CD4-positive, alpha-beta T cell treated with Interleukin-1 beta for 1 hour (primary cell): ENCODE results near the gene ISOC1.

ENCODE experiments used
- DNase-seq, 2 donors: peaks; one replicate each; pipeline ENCODE4 v3.0.0-alpha.2; 2020 to 2022

ISOC1 gene

GRCh38 chr5:129094087-129094923, at the start of gene ISOC1:
Gene ISOC1 (plus strand): TSS chr5:129094749. CDS start chr5:129094767, 18 bp downstream.
- peak; percentile 92 for DNase-seq

GRCh38 chr5:129046151-129046550, 48.4 kb upstream of the ISOC1 start:
- no peak for DNase-seq

DNA sequence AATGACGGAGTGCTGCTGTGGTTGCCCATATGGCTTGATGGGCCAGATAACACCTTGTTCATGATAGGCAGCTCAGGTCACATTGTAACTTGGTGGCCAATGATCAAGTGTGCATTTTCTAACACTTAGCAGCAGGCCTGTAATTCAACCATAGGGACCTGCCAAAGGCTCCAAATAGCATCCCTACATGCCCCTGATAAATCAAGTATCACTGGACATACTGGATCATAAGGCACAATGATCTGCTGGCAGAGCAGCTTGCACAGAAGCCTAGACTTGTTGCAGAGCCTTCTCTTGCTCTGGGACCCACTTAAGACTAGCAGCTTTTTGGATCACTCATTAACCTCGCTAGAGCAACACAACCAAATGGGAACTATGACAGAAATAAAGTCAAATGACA, 46.0 kb upstream of the ISOC1 start:
- no peak for DNase-seq

GRCh38 chr5:129049126-129049799, 45.3 kb upstream of the ISOC1 start:
- DNase-seq = no peak

DNA sequence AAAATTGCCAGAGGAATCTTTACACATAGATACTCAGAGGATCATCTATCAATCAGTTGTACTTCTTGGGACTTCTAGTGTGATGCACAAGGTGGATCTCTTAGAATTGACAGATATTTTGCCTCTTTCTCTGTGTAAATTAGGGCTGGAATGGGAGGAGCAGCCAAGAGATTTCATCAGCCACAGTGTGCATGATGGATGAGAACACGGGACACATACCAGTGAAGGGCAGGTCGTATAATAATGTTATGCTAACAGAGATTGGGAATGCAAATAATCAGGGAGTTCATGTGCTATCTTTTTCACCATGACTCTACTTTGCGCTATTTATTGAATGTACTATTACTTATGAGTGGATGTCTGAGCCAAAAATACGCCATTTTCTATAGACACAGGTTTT, 43.3 kb upstream of the ISOC1 start:
- DNase-seq = no peak

DNA sequence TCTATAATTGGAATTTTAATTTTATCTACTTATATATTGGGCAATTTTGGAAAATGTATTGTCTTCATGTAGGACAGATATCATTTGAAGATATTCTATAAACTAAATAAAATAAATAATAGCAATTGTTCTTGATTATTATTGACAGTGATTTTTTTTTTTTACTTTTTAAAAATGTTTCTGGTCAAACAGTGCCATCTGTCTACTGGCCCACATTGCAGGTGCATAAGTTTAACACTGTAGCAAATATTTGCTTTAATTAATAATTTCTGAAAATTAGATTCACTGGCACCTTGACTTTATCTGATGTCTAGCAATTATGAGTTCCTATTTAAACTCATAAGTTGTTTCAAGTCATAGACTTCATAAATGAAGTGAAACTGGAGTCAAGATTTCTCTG, 41.1 kb upstream of the ISOC1 start:
- no peak for DNase-seq

DNA sequence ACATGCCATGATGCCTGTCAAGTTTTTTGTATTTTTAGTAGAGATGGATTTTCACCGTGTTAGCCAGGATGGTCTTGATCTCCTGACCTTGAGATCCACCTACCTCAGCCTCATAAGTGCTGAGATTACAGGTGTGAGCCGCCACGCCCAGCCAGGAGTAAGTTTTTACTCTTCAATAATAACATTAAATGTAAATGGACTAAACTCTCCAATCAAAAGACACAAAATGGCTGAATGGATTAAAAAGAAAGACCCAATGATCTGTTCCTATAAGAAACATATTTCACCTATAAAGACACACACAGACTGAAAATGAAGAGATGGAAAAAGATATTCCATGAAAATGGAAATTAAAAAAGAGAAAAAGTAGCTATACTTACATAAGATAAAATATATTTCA, 37.2 kb upstream of the ISOC1 start:
- DNase-seq = no peak

DNA sequence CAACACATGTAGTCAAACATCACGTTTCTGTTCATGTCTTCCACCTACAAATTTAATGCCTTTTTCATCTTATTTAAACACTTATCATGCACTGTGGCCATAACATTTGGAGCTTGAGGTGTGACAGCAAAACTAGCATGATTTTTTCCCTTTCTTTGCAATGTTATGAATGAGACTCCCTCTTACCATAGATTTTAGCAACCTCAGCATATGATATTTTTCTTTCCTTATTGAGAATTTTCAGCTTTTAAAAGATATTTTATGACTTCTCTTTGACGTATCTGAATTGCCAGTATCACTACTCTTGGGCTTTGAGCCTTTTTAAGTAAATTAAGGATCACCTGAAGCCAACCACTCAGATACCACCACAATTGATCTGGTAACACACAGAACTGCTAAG, 32.7 kb upstream of the ISOC1 start:
- no peak for DNase-seq

DNA sequence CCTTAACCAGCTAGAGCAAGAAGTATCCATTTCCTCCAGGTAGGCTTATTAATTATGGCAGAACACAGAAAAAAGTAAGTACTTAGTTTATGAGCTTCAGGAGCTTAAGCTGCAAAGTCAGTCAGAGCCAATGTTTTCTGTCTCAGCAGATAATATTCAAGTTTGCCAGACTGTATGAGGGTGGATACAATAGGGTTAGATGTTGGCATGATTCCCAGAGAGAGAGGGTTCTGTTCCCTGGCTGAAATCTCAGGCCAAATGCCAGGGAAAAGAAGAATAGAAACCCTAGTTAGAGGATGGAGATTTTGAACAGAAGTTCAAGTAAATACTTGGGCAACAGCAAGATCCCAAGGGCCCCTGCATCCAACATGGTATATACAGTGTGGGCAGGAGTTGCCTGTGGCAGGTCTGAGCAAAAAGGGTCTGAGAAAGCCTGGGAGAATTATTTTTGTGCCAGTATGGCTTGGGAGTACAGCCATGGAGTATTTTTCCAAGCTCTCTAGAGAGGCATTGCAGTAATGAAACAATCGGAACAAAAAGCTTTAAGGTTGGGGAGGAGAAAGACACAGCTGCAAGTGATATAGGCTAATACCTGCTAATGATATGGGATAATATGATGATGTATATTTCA, 31.0 kb upstream of the ISOC1 start:
- no peak for DNase-seq

- DNase-seq = no peak
These were observed 28.8 kb upstream of the ISOC1 start for GRCh38 chr5:129065721-129066120.

DNA sequence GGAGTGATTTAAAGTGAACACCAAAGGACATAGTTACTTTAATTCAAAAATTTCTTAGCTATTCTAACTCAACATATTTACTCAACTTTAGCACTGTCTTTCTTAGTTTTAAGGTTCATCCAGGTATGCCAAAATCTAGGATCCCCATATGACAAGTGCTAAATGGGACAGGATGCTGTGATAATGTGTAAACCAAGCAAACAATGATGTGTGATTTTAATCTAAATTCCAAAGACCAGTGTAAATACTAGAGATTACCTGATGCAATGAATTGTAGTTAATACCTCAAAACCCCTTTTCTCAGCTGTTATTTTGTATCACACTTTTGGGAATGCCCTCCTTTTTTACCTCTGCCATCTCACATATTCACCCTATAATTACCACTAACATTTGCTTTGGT, 26.8 kb upstream of the ISOC1 start:
- DNase-seq = no peak

DNA sequence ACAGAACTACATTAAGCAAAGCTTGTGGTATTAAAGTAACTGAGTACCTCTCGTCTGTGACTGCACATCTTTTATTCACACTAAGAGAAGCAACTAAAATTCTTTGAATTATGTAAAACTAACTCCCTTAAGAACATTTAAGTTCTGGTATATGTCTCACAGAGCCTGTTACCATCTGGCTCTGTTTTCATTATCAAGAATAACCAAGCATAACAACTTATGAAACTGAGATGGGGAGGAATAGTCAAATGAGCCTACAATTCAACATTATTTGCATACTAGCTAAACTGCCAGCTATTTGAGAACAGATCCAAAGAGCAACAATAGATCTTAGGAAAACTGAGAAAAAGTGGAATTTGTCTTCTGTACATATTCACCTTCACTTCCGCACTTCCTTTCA, 25.3 kb upstream of the ISOC1 start:
- no peak for DNase-seq

DNA sequence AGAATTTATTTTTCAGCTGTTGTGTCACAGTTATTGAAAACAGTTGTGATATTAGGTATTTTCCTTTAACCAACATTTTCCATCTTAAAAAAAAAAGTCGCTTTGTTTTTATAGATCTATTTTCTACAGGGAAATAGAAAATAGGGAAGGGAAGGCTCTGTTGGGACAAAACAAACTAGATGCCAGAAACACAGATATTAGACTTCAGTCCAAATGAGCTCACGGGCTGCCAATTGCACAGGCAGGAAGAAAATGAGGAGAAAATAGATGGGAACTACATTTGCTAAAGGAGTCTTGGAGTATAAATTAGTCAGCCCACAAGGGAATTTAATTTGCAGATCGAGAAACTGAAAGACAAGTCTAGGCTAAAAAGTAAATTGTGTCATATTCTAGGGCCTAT, 21.4 kb upstream of the ISOC1 start:
- no peak for DNase-seq

DNA sequence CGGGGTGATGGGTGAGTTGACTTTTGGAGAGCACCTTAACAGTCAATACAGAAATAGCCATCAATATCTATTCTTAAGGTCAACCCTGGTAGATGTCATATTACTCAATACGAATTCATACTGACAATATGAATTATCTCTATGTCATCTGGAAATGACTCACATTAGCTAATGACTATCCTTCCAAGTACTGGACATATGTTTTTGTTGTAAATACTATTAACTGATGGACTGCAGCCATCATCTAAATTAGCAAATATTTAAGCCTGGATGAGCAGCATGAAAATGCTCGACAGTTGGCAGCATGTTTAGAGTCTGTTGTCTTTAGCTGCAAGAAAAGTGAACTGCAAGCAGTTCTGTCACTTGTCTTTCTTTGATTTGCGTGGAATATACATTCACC, 19.6 kb upstream of the ISOC1 start:
- no peak for DNase-seq

DNA sequence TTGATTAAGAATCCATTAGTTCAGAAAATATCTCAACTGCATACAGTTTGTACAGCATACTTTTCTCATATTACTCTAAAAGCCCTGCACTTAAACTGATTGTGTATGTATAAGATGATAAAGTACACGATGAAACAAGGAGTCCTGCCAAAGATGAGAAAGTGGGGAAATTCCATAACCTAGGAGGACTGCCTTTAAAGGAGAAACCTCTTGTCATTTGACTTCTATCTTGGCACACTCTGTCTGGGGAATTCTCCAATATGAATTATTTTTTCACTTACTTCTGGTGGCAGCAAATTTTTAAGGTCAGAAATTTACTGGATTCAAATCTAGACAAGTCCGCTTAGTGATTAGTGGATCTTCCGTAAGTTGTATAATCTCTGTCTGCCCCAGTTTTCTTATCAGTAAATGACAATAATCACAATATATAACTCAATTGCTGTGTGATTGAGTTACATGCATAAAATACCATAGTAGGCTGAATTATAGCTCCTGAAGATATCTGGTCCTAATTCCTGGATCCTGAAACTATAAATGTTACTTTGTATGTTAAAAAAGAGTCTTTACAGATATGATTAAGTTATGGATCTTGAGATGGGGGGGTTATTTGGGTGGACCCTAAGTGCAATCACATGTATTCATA, 17.0 kb upstream of the ISOC1 start:
- no peak for DNase-seq

DNA sequence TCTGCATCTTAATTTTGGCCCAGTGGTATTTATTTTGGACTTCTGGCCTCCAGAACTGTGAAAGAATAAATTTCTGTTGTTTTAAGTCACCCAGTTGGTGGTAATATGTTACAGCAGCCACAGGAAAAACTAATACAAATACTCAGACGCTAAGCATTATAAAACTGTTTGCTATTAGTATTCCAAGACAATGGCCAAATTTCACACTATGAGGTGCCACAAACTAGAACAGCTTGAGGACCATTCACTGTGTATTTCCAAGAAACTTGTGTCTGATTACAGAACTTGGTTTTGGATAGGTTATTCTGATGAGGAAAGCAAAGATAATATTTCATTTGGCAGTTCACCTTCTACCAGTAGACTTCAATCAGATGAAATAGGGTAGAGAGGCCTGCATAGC, 16.3 kb upstream of the ISOC1 start:
- no peak for DNase-seq

DNA sequence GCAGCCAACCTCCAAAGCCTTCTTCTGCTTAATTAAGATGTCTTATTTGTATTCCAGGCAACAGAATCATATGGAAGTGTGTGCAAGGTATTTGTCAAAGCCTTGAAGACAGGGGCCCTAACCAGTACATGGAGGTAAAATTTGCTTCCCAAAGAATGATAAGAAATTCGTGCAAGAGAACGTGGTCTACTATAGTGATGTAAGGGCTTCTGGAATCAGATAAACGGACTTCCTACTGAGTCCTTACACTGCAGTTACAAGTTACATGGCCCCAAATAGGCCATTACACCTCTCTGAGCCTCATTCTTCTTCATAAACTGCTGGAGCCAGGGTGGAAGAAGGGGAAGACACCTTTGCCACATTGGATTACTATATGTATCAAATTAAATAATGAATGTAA, 15.9 kb upstream of the ISOC1 start:
- no peak for DNase-seq

GRCh38 chr5:129079496-129079895, 15.1 kb upstream of the ISOC1 start:
- DNase-seq = no peak

DNA sequence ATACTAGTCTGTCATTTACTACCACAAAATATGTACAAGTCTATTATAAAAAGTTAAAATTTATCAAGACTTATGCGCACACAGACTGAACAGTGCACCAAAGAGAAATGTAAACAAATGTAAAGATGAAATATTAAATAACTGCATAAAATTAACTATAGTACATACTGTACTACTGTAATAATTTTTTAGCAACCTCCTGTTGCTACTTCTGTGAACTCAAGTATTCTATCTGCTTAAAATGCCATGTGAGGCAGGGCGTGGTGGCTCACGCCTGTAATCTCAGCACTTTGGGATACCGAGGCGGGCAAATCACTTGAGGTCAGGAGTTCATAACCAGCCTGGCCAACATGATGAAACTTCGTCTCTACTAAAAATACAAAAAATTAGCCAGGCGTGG, 13.8 kb upstream of the ISOC1 start:
- no peak for DNase-seq

DNA sequence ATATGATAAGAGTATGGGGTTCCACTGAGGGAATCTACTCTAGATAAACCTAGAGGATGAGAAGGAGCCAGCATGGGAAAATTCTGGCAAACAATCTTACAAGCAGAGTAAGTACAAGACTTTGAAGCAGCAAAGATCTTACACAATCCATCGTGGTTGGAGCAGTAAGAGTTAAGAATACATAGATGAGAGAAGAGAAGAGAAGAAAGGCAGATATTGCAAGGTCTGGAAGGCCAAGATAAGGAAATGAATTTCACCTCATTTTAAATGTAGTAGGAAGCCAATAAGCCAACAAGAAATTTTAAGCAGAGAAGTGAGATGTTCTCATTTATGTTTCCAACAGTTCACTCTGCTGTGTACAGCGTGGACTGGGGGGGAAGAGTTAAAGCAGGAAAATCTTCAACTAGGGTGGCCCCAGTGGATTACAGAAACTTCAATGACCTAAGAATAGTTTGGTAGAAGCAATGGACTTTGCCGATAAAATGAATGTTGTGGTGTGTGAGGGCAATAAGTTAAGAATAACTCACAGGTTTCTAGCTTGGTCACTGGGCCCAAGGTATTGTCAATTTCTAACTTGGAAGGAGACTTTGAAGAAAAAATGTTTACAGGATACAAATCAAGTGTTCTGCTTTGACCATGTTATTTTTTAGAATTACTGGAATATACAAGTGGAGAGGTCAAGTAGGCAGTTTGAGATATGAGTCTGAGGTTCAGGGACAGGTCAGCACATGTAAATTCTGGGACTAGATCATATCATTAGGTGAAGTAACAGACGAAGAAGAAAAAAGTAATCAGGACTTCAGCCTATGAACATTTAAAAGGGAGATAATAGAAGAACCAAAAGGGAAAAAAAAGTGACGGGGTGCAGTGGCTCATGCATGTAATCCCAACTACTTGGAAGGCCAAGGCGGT, 12.1 kb upstream of the ISOC1 start:
- no peak for DNase-seq

DNA sequence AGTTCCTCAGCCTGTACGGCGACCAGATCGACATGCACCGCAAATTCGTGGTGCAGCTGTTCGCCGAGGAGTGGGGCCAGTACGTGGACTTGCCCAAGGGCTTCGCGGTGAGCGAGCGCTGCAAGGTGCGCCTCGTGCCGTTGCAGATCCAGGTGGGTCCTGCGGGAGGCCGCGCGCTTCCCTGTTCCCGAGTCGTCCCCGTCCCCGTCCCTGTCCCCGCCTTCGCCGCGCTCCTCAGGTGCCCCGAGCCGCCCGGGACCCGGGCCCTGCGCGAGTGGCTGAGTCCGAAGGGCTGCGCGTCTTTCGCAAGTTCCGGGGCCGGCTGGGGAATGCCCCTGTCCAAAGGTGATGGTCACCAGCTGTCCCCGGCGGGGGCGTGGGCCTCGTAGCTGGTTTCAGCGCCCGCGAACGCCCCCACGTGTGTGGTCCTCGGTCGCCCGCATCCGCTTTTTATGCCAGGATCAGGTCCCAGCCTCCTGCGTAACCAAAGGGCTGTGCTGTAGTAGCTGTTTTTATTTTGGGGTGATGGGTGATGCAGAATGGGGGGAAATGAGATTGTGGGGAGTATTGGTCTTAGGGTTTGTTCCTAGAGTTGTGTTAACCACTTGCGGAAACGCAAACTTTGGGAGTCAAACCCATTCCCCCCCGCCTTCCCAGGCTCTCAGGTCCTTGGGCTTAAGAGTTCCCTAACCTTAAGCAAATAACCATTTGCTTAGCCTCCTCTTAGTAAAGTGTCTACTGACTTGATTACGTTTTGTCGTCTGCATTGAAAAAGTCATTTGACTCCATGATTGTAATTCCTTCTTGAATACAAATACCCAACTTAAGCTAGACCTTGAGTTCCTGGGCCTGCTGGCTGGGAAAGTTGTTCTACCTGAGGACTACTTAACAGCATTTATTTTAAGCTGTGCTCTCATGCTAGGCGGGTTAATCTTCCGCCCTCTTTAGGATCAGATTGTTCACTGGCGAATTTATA, 663 bp downstream of the ISOC1 start:
- DNase-seq = peak; percentile 37 to 49
